Astrocyte (in vitro differentiated cells and primary cell): Measurements from ENCODE around the gene HMGCL. TPM values are rescaled to one million over a fixed set of nuclear protein-coding genes. Genes with fewer than 3 reads are reported as not detected.
"Not testable (repeated sequence)": the region's sequence is repeated elsewhere in the genome, so short reads cannot be mapped to it uniquely, and the experiment has no call there.

ENCODE experiments used
- DNase-seq: peaks from one replicate; pipeline ENCODE4 v3.0.0-alpha.2; 2010; ENCODE audit warnings: low read depth
- FAIRE-seq: peaks from 2 replicates; lab custom pipeline; 2011; peaks lifted over from hg19 to GRCh38; lab: Jason Lieb, UNC
- H2AFZ ChIP-seq: 2 replicates; pipeline ENCODE4 v1.6.0; 2012; ENCODE audit warnings: low read depth, low read length, inconsistent platforms
- H3K27ac ChIP-seq: 2 replicates; pipeline ENCODE4 v1.5.1; 2011; ENCODE audit warnings: low read depth, low read length, inconsistent platforms
- H3K27me3 ChIP-seq: 2 replicates; pipeline ENCODE4 v1.6.0; 2011; ENCODE audit warnings: low read length, inconsistent platforms; ENCODE audit not compliant: insufficient read depth
- H3K36me3 ChIP-seq: 2 replicates; pipeline ENCODE4 v1.5.1; 2011; ENCODE audit warnings: low read length, inconsistent platforms; ENCODE audit not compliant: insufficient read depth
- H3K4me1 ChIP-seq: 2 replicates; pipeline ENCODE4 v1.5.1; 2011; ENCODE audit warnings: low read length, inconsistent platforms; ENCODE audit not compliant: insufficient read depth
- H3K4me2 ChIP-seq: 2 replicates; pipeline ENCODE4 v1.6.0; 2012; ENCODE audit warnings: low read length, inconsistent platforms
- H3K4me3 ChIP-seq: 2 replicates; pipeline ENCODE4 v1.5.1; 2011; ENCODE audit warnings: low read depth, mild to moderate bottlenecking, low read length, inconsistent platforms; ENCODE audit not compliant: insufficient read depth
- H3K79me2 ChIP-seq: 2 replicates; pipeline ENCODE4 v1.6.0; 2012; ENCODE audit warnings: mild to moderate bottlenecking, low read length, inconsistent platforms; ENCODE audit not compliant: insufficient read depth
- H3K9ac ChIP-seq: 2 replicates; pipeline ENCODE4 v1.6.0; 2012; ENCODE audit warnings: mild to moderate bottlenecking, low read length, inconsistent platforms
- H3K9me3 ChIP-seq: 2 replicates; pipeline ENCODE4 v1.5.1; 2012; ENCODE audit warnings: low read depth, mild to moderate bottlenecking, low read length, inconsistent platforms; ENCODE audit not compliant: insufficient read depth
- H4K20me1 ChIP-seq: 2 replicates; pipeline ENCODE4 v1.6.0; 2012; ENCODE audit warnings: low read length, inconsistent platforms; ENCODE audit not compliant: insufficient read depth
- H3K27ac Mint-ChIP-seq: one replicate; pipeline ENCODE4 v1.8.0; 2021; ENCODE audit warnings: mild to moderate bottlenecking, mixed read lengths; ENCODE audit not compliant: unreplicated experiment
- H3K27me3 Mint-ChIP-seq: one replicate; pipeline ENCODE4 v1.8.0; 2021; ENCODE audit warnings: low read depth, mixed read lengths; ENCODE audit not compliant: unreplicated experiment
- H3K36me3 Mint-ChIP-seq: one replicate; pipeline ENCODE4 v1.8.0; 2021; ENCODE audit warnings: low read depth, mixed read lengths; ENCODE audit not compliant: unreplicated experiment
- H3K4me1 Mint-ChIP-seq: one replicate; pipeline ENCODE4 v1.8.0; 2021; ENCODE audit warnings: low read depth, mixed read lengths; ENCODE audit not compliant: unreplicated experiment
- H3K4me3 Mint-ChIP-seq: one replicate; pipeline ENCODE4 v1.8.0; 2021; ENCODE audit warnings: mild to moderate bottlenecking, moderate library complexity, mixed read lengths; ENCODE audit not compliant: unreplicated experiment
- H3K9me3 Mint-ChIP-seq: one replicate; pipeline ENCODE4 v1.8.0; 2021; ENCODE audit warnings: mild to moderate bottlenecking, mixed read lengths; ENCODE audit not compliant: unreplicated experiment
- EZH2 ChIP-seq: IDR thresholded peaks from 2 replicates; pipeline ENCODE4 v1.6.1; 2012; ENCODE audit warnings: mild to moderate bottlenecking, low read length, inconsistent platforms; ENCODE audit not compliant: insufficient read depth
- total RNA-seq: library from RNA; stranded (reverse); gene quantifications from 2 replicates; pipeline ENCODE4 v1.2.1, GENCODE V29; 2021
- TF ChIP-seq, protein P1 (sequence below): IDR thresholded peaks from 2 replicates; pipeline ENCODE4 v1.5.1; 2011; ENCODE audit warnings: low read depth, mild to moderate bottlenecking, inconsistent platforms, low read length, moderate library complexity; ENCODE audit not compliant: insufficient read depth

Gene HMGCL
- total RNA-seq, 1 donor from 2014 or later = 17.1 TPM

GRCh38 chr1:23854568-23854967 is 29.3 kb upstream of the HMGCL start:
- Mint-ChIP-seq H3K4me3 (no peak overlapping the region), H3K4me1 (no peaks in the 10 kb centered on the region), H3K9me3 (peaks cover 2% of the 10 kb centered on the region), H3K27me3 (peaks cover 3% of the 10 kb centered on the region), H3K36me3 (peaks cover 2% of the 10 kb centered on the region), H3K27ac (no peak overlapping the region)
- Histone ChIP-seq H3K4me3 (no peak overlapping the region), H3K27ac (no peak overlapping the region), H3K9ac (no peak overlapping the region), H3K79me2 (no peaks in the 10 kb centered on the region), H2AFZ (no peak overlapping the region), H3K9me3 (no peaks in the 10 kb centered on the region), H3K4me2 (no peak overlapping the region), H3K36me3 (no peaks in the 10 kb centered on the region), H4K20me1 (no peaks in the 10 kb centered on the region), H3K27me3 (no peaks in the 10 kb centered on the region), H3K4me1 (no peaks in the 10 kb centered on the region)
- TF ChIP-seq, protein P1, sequence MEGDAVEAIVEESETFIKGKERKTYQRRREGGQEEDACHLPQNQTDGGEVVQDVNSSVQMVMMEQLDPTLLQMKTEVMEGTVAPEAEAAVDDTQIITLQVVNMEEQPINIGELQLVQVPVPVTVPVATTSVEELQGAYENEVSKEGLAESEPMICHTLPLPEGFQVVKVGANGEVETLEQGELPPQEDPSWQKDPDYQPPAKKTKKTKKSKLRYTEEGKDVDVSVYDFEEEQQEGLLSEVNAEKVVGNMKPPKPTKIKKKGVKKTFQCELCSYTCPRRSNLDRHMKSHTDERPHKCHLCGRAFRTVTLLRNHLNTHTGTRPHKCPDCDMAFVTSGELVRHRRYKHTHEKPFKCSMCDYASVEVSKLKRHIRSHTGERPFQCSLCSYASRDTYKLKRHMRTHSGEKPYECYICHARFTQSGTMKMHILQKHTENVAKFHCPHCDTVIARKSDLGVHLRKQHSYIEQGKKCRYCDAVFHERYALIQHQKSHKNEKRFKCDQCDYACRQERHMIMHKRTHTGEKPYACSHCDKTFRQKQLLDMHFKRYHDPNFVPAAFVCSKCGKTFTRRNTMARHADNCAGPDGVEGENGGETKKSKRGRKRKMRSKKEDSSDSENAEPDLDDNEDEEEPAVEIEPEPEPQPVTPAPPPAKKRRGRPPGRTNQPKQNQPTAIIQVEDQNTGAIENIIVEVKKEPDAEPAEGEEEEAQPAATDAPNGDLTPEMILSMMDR = peak; percentile 16
- no peak for TF ChIP-seq EZH2
- no peak for DNase-seq
- no peak for FAIRE-seq

DNA sequence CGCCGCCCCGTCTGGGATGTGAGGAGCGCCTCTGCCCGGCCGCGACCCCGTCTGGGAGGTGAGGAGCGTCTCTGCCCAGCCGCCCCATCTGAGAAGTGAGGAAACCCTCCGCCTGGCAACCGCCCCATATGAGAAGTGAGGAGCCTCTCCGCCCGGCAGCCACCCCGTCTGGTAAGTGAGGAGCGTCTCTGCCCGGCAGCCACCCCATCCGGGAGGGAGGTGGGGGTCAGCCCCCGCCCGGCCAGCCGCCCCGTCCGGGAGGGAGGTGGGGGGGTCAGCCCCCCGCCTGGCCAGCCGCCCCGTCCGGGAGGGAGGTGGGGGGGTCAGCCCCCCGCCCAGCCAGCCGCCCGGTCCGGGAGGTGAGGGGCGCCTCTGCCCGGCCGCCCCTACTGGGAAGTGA is 27.9 kb upstream of the HMGCL start:
- not testable (repeated sequence) for H3K9me3 Mint-ChIP-seq, H3K79me2 ChIP-seq, H3K27me3 ChIP-seq, H3K4me3 Mint-ChIP-seq, H3K4me2 ChIP-seq, H4K20me1 ChIP-seq, FAIRE-seq, H3K27me3 Mint-ChIP-seq, H3K9ac ChIP-seq, H3K36me3 Mint-ChIP-seq, H3K9me3 ChIP-seq, H3K27ac Mint-ChIP-seq, H3K4me1 Mint-ChIP-seq, H3K4me1 ChIP-seq, DNase-seq, H3K4me3 ChIP-seq, H3K36me3 ChIP-seq, H2AFZ ChIP-seq, H3K27ac ChIP-seq

GRCh38 chr1:23851406-23851805 is 26.2 kb upstream of the HMGCL start:
- H4K20me1 ChIP-seq, H3K27ac Mint-ChIP-seq, H3K36me3 Mint-ChIP-seq, H3K79me2 ChIP-seq, H3K36me3 ChIP-seq, DNase-seq, FAIRE-seq, H3K4me1 Mint-ChIP-seq, H3K4me3 Mint-ChIP-seq, H3K9me3 Mint-ChIP-seq, H3K4me1 ChIP-seq, H3K9ac ChIP-seq, H3K9me3 ChIP-seq, H2AFZ ChIP-seq, H3K27me3 Mint-ChIP-seq, H3K27me3 ChIP-seq, H3K27ac ChIP-seq, H3K4me2 ChIP-seq, H3K4me3 ChIP-seq: not testable (repeated sequence)
